Progenitor cell of endocrine pancreas (in vitro differentiated cells): ENCODE results near the gene CREBL2. TPM values are rescaled to one million over a fixed set of nuclear protein-coding genes. Genes with fewer than 3 reads are reported as not detected.
"Not testable (repeated sequence)": the region's sequence is repeated elsewhere in the genome, so short reads cannot be mapped to it uniquely, and the experiment has no call there.

ENCODE experiments used
- DNase-seq: peaks from one replicate; pipeline ENCODE4 v3.0.0; 2021; ENCODE audit warnings: low spot score; ENCODE audit not compliant: unreplicated experiment
- H3K27ac Mint-ChIP-seq: 2 replicates; pipeline ENCODE4 v1.8.0; 2021; ENCODE audit warnings: mild to moderate bottlenecking, moderate library complexity, mixed read lengths
- H3K27me3 Mint-ChIP-seq: 2 replicates; pipeline ENCODE4 v1.8.0; 2021; ENCODE audit warnings: mixed read lengths
- H3K36me3 Mint-ChIP-seq: 2 replicates; pipeline ENCODE4 v1.8.0; 2022; ENCODE audit warnings: mixed read lengths; ENCODE audit not compliant: insufficient read depth
- H3K4me1 Mint-ChIP-seq: 2 replicates; pipeline ENCODE4 v1.8.0; 2021; ENCODE audit warnings: low read depth, mixed read lengths
- H3K4me3 Mint-ChIP-seq: 2 replicates; pipeline ENCODE4 v1.8.0; 2021; ENCODE audit warnings: low read depth, mild to moderate bottlenecking, moderate library complexity, mixed read lengths
- H3K9me3 Mint-ChIP-seq: 2 replicates; pipeline ENCODE4 v1.8.0; 2021; ENCODE audit warnings: low read depth, mixed read lengths
- CTCF ChIP-seq: fragments of 200-600 bp; sonication (generic); IDR thresholded peaks from one replicate; pipeline ENCODE4 v1.5.0; 2021; ENCODE audit warnings: antibody characterized with exemption, mild to moderate bottlenecking; ENCODE audit not compliant: unreplicated experiment
- long read RNA-seq: library from polyadenylated mRNA; unstranded; transcript quantifications from one replicate; pipeline ENCODE4 v2.0.0, GENCODE V29; 2020
- total RNA-seq: library from RNA; stranded (reverse); gene quantifications from 2 replicates; pipeline ENCODE4 v1.2.1, GENCODE V29; 2021

The CREBL2 gene
- 18.5 and 18.8 TPM in 2 replicates for total RNA-seq
- long read RNA-seq, partial matches to known transcripts: 1 of 7 reads
- long read RNA-seq, other reads (novel, unspliced or antisense): 6 of 7 reads

- DNase-seq: peak; percentile 89
Measured at GRCh38 chr12:12611512-12612306, at the start of gene CREBL2. Gene CREBL2 (plus strand): TSS chr12:12611876. CDS start chr12:12612173, 297 bp downstream.

GRCh38 chr12:12562016-12562483, 49.6 kb upstream of the CREBL2 start:
- TF ChIP-seq CTCF: peak; percentile 6
- peak; percentile 22 for DNase-seq
- Mint-ChIP-seq H3K4me1 (peaks cover 30% of the 10 kb centered on the region), H3K27ac (peak overlapping the region; percentile 99), H3K4me3 (peak overlapping the region; percentile 81), H3K9me3 (peaks cover 13% of the 10 kb centered on the region), H3K36me3 (peaks cover 14% of the 10 kb centered on the region), H3K27me3 (no peaks in the 10 kb centered on the region)

More at GRCh38 chr12:12611512-12612306, at the start of gene CREBL2:
- H3K27ac Mint-ChIP-seq: peak within 1 kb of the TSS; percentile 97
- TF ChIP-seq CTCF: no peak
- H3K4me3 Mint-ChIP-seq: peak within 1 kb of the TSS; percentile 92
- H3K4me1 Mint-ChIP-seq: peaks cover 20% of the 10 kb centered on the region
- no peaks in the 10 kb centered on the region for H3K27me3 Mint-ChIP-seq
- no peaks in the 10 kb centered on the region for H3K9me3 Mint-ChIP-seq
- peaks cover 5% of the 10 kb centered on the region for H3K36me3 Mint-ChIP-seq

GRCh38 chr12:12562585-12563261, 49.0 kb upstream of the CREBL2 start, which contains the start of gene DUSP16:
Gene DUSP16 (minus strand): TSS chr12:12562863. CDS start chr12:12521098, 41,765 bp downstream.
- DNase-seq: peak; percentile 98
- Mint-ChIP-seq H3K4me1 (peaks cover 29% of the 10 kb centered on the region), H3K27ac (peak within 1 kb of the TSS; percentile 99), H3K4me3 (peak within 1 kb of the TSS; percentile 86), H3K36me3 (peaks cover 12% of the 10 kb centered on the region), H3K9me3 (peaks cover 15% of the 10 kb centered on the region), H3K27me3 (no peaks in the 10 kb centered on the region)
- peak; percentile 33 for TF ChIP-seq CTCF

- Mint-ChIP-seq H3K36me3 (peaks cover 6% of the 10 kb centered on the region), H3K9me3 (peaks cover 15% of the 10 kb centered on the region), H3K27me3 (no peaks in the 10 kb centered on the region), H3K4me3 (peak overlapping the region; percentile 86), H3K4me1 (peaks cover 29% of the 10 kb centered on the region), H3K27ac (peak overlapping the region; percentile 98)
- TF ChIP-seq CTCF: no peak
- no peak for DNase-seq
Measured at GRCh38 chr12:12563290-12563928, 48.3 kb upstream of the CREBL2 start.

GRCh38 chr12:12564911-12565310, 46.8 kb upstream of the CREBL2 start:
- peaks cover 2% of the 10 kb centered on the region for H3K36me3 Mint-ChIP-seq
- no peak overlapping the region for H3K4me3 Mint-ChIP-seq
- H3K27ac Mint-ChIP-seq: peak overlapping the region; percentile 7
- no peak for DNase-seq
- no peaks in the 10 kb centered on the region for H3K27me3 Mint-ChIP-seq
- peaks cover 15% of the 10 kb centered on the region for H3K9me3 Mint-ChIP-seq
- no peak for TF ChIP-seq CTCF
- H3K4me1 Mint-ChIP-seq: peaks cover 19% of the 10 kb centered on the region

- H3K27me3 Mint-ChIP-seq, H3K4me3 Mint-ChIP-seq, H3K27ac Mint-ChIP-seq, H3K36me3 Mint-ChIP-seq, DNase-seq: not testable (repeated sequence)
- peaks cover 15% of the 10 kb centered on the region for H3K9me3 Mint-ChIP-seq
- H3K4me1 Mint-ChIP-seq: peaks cover 11% of the 10 kb centered on the region
Measured at GRCh38 chr12:12565971-12566370, 45.7 kb upstream of the CREBL2 start.
